HG02588 (cell line): ENCODE measurements around the gene AMOTL1.
A peak's percentile ranks its signal among the peaks of the same experiment; 100 is the strongest.
"Not testable (repeated sequence)": the region's sequence is repeated elsewhere in the genome, so short reads cannot be mapped to it uniquely, and the experiment has no call there.

ENCODE experiments used
- ATAC-seq: cut with Tn5 transposase; IDR thresholded peaks from one replicate; pipeline ENCODE4 v1.9.1; 2021; ENCODE audit warnings: mild to moderate bottlenecking, moderate library complexity; ENCODE audit not compliant: unreplicated experiment

AMOTL1 gene

DNA sequence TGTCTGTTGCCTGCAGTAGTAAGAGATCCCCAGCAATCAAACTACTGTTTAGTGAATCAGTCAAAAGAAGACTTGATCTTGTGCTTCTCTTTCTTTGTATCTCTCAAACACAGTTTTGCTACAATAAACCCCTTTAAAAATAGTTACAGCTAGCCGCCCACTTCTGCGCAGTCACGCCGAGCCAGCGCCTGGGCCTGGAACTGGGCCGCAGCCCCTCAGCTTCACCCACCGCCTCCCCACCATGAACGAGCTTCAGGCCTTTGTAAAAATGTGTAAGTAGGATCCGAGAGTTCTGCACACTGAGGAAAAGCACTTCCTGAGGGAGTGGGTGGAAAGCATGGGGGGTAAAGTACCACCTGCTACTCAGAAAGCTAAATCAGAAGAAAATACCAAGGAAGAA is 144.7 kb downstream of the AMOTL1 start:
- ATAC-seq = no peak

DNA sequence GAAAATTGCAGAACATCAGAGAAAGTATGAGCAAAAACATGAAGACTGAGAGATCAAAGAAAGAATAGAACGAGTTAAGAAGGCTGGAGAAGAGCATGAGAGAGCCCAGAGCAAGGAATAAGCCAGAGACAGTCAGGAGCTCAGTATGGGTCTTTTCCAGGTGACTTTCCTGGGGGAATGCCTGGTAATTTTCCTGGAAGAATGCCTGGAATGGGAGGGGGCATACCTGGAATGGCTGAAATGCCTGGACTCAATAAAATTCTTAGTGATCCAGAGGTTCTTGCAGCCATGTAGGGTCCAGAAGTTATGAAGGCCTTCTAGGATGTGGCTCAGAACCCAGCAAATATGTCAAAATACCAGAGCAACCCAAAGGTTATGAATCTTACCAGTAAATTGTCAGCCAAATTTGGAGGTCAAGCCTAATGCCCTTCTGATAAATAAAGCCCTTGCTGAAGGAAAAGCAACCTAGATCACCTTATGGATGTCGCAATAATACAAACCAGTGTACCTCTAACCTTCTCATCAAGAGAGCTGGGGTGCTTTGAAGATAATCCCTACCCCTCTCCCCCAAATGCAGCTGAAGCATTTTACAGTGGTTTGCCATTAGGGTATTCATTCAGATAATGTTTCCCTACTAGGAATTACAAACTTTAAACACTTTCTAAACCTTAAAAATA is 145.7 kb downstream of the AMOTL1 start:
- not testable (repeated sequence) for ATAC-seq

DNA sequence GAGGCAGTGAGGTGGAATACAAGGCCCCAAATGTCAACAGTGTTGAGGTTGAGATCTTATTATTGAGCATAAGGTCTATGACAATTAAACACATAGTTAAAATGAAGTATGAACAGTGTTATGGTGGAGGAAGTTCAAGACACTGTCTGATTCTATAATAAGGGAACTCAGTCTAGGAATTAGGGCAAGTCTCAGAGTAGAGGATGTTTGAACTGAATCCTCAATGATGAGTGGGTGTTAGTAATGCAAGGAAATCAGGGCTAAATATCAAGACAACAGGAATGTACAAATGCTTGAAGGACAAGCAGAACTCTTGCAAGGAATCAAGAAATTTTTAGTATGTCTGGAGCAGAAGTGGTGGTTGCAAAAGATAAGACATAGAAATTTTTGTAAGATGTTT is 152.2 kb downstream of the AMOTL1 start:
- no peak for ATAC-seq

DNA sequence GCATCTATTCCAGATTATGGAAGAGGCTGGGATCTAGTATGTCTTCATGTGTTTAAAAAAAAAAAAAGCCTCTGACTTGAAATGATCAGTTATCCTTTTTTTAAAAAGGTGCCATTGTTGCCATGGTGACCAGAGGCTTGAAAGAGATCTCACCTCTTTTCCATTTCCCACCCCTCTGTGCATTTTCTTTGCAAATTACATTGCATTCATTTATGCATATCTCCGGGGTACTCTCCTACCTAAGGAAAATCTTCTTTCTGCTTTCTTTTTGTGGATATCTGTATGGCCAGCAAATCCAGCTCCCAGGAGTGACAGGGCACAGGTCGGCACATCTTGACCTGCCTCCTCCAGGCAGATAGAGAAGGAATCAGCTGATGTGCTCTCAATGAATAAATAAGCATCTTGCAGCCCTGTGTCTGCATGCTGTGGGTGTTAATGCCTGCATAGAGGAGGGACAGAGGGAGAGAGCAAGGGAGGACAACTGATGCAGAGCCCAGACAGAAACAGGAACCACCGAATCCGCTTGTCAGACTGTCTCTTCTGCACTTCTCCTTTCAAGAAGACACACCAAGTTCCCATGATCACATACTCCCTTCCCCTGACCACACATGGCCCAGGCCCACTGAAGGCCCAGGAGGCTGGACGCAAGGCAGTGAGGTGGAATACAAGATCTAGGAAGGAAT is 154.3 kb downstream of the AMOTL1 start:
- ATAC-seq = no peak

DNA sequence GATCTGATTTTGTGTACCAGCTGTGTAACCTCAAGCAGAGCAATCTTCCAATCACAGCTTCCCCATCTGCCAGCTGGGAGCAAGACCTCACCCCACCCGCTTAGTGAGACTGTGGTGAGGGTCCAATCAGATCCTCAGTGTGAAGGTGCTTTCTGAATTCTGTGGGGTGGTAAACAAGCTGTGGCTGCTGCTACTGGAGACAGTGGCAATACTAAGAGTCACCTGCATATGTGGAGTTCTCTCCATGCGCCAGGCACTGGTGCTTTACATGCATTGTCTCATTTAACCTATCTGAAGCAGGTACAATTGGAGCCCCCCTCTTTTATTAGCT is 154.8 kb downstream of the AMOTL1 start:
- no peak for ATAC-seq

DNA sequence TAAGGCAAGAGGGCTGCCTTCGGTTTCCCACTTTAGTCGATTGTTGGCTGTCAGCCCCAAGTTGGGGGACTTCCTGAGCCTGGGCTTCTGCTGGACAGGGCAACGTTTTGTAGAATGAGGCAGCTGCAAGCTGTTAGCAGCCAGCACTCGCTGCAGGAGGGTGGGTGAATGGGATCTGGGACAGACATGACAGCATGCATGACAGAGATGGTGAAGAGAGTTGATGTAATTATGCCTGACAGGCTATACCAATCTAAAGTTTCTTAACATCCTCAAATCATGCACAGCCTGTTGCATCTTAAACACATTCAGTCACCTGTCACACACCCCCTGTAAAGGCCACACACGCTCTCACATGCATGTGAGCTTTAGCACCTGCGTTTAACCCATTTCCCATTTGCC is 156.0 kb downstream of the AMOTL1 start:
- ATAC-seq = no peak

DNA sequence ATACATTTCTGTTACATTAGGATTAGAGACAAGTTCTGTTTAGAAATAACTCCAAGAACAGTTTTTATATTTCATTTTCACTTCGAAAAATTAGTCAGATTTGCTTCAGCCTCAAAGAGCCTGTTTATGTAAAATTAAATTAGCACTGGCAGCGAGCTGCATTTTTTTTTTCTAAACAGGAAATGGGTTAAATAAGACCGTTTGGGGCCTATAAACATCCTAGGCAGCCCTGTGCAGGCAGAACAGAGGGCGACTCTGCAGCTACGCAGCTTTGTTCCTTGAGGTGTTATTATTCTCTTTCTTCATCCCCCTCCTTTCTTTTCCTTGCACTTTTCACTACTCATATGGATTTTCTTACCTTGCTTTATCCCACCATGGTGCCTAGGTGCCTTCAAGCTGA is 156.5 kb downstream of the AMOTL1 start:
- ATAC-seq = no peak

DNA sequence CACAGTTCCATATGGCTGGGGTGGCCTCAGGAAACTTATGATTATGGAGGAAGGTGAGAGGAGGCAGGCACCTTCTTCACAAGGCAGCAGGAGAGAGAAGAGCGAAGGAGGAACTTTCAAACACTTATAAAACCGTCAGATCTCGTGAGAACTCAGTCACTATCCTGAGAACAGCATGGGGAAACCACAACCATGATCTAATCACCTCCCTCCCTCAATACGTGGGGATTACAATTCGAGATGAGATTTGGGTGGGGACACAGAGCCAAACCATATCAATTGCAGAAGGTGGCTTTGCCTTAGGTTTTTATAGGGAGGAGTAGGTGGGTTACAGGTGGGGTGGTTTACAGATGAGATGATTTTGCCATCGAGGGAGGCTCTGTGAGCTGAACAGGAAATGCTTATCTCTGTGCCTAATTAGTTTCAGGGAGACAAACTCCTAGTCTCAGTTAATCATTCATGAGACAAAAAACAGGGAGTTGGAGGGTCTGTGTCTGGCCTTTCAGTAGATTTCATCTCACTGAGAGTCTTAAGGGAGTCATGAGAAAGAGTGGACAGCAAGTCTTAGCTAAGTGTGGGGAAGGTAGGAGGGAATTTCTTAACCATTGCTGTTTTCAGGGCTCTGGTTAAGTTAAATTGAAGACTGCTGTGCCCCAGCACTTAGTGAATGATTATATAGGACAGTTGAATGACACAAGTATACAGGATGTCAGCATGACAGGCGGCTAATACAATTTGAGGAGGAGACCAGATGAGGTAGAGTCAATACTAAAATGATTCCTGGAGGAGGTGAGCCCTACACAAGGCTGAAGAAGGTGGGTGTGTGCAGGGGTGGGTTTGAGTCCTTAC is 157.5 kb downstream of the AMOTL1 start:
- ATAC-seq = peak; percentile 47

DNA sequence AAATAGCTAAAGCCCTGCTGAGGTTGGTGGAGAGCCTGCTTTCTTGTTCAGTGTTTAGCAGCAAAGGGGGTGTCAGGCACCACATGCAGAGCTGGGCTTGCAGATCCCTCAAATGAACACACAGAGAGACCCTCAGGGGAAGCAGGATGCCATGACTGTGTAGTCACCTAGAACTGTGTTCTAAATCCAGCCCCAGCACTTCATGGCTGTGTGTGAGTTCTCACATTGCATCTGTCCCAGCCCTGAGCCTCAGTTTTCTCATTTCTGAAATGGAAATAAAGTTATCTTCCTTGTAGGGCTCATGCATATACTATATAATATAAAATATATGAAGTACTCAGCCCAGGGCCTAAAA is 158.1 kb downstream of the AMOTL1 start:
- no peak for ATAC-seq
